UCSD-AML1 (cell line): Measurements from ENCODE around the gene TBC1D19.
"Not testable (repeated sequence)": the region's sequence is repeated elsewhere in the genome, so short reads cannot be mapped to it uniquely, and the experiment has no call there.

Experiments used
- DNase-seq: peaks from one replicate; lab custom pipeline; 2025; ENCODE audit not compliant: unreplicated experiment; lab: John Stamatoyannopoulos, UW

The TBC1D19 gene

GRCh38 chr4:26679040-26679695 lies 95.3 kb downstream of the TBC1D19 start:
- DNase-seq, result not testable (repeated sequence)

GRCh38 chr4:26682436-26682835 lies 98.6 kb downstream of the TBC1D19 start:
- no peak for DNase-seq

GRCh38 chr4:26685250-26685649 lies 101.4 kb downstream of the TBC1D19 start:
- DNase-seq, result no peak

- DNase-seq, result no peak
Measured at GRCh38 chr4:26687728-26688127, 103.8 kb downstream of the TBC1D19 start.

- DNase-seq, result no peak
Measured at GRCh38 chr4:26690506-26690905, 106.6 kb downstream of the TBC1D19 start.

GRCh38 chr4:26692014-26692726 lies 108.3 kb downstream of the TBC1D19 start:
- no peak for DNase-seq

GRCh38 chr4:26694131-26694530 lies 110.2 kb downstream of the TBC1D19 start:
- not testable (repeated sequence) for DNase-seq

GRCh38 chr4:26700110-26700509 lies 116.2 kb downstream of the TBC1D19 start:
- DNase-seq, result no peak

- DNase-seq, result no peak
Measured at GRCh38 chr4:26701095-26701494, 117.2 kb downstream of the TBC1D19 start.

- no peak for DNase-seq
Measured at GRCh38 chr4:26701786-26702227, 117.9 kb downstream of the TBC1D19 start.

GRCh38 chr4:26707342-26707741 lies 123.5 kb downstream of the TBC1D19 start:
- DNase-seq, result no peak

- no peak for DNase-seq
Measured at GRCh38 chr4:26709246-26709645, 125.4 kb downstream of the TBC1D19 start.

- DNase-seq, result no peak
Measured at GRCh38 chr4:26713563-26714151, 129.8 kb downstream of the TBC1D19 start.

GRCh38 chr4:26715636-26716242 lies 131.9 kb downstream of the TBC1D19 start:
- no peak for DNase-seq

- no peak for DNase-seq
Measured at GRCh38 chr4:26717332-26717731, 133.4 kb downstream of the TBC1D19 start.

GRCh38 chr4:26719954-26720552 lies 136.2 kb downstream of the TBC1D19 start:
- DNase-seq, result no peak

- no peak for DNase-seq
Measured at GRCh38 chr4:26721685-26722084, 137.8 kb downstream of the TBC1D19 start.

GRCh38 chr4:26723216-26723615 lies 139.3 kb downstream of the TBC1D19 start:
- no peak for DNase-seq

- no peak for DNase-seq
Measured at GRCh38 chr4:26724534-26724933, 140.7 kb downstream of the TBC1D19 start.

GRCh38 chr4:26726655-26727387 lies 142.9 kb downstream of the TBC1D19 start:
- no peak for DNase-seq

GRCh38 chr4:26727844-26728243 lies 144.0 kb downstream of the TBC1D19 start:
- DNase-seq, result no peak
